Activated CD8-positive, alpha-beta T cell treated with anti-CD3 and anti-CD28 coated beads for 36 hours (primary cell): ENCODE data around the gene CCR8. TPM values are rescaled to one million over a fixed set of nuclear protein-coding genes. Genes with fewer than 3 reads are reported as not detected.

Source experiments
- ATAC-seq: fragments of 200-7000 bp; cut with Tn5 transposase; one replicate; pipeline ENCODE4 v1.10.0; 2021; ENCODE audit warnings: mild to moderate bottlenecking, moderate library complexity
- CTCF ChIA-PET: fragments of 350-600 bp; sonication (Branson Sonifier 250); formaldehyde crosslinking; loops from one replicate; lab custom pipeline; 2021; ENCODE audit warnings: antibody characterized with exemption; lab: Charles Lee
- POLR2A ChIA-PET: fragments of 350-600 bp; sonication (Branson Sonifier 250); formaldehyde crosslinking; loops from one replicate; lab custom pipeline; 2021; ENCODE audit warnings: antibody characterized with exemption; lab: Charles Lee
- DNase-seq: peaks from one replicate; pipeline ENCODE4 v3.0.0-alpha.2; 2020
- H3K27ac Mint-ChIP-seq: one replicate; pipeline ENCODE4 v1.8.0; 2021; ENCODE audit warnings: mild to moderate bottlenecking, mixed read lengths
- H3K27me3 Mint-ChIP-seq: one replicate; pipeline ENCODE4 v1.8.0; 2021; ENCODE audit warnings: mixed read lengths
- H3K36me3 Mint-ChIP-seq: one replicate; pipeline ENCODE4 v1.8.0; 2021; ENCODE audit warnings: low read depth, mixed read lengths
- H3K4me1 Mint-ChIP-seq: one replicate; pipeline ENCODE4 v1.8.0; 2021; ENCODE audit warnings: low read depth, mixed read lengths
- H3K4me3 Mint-ChIP-seq: one replicate; pipeline ENCODE4 v1.8.0; 2021; ENCODE audit warnings: mild to moderate bottlenecking, moderate library complexity, mixed read lengths
- H3K9me3 Mint-ChIP-seq: one replicate; pipeline ENCODE4 v1.8.0; 2021; ENCODE audit warnings: mixed read lengths
- CTCF ChIP-seq: fragments of 200-600 bp; IDR thresholded peaks from one replicate; pipeline ENCODE4 v1.8.0; 2022; ENCODE audit warnings: antibody characterized with exemption, mild to moderate bottlenecking
- intact Hi-C: fragments of 100-400 bp; cut with micrococcal nuclease; formaldehyde crosslinking; loops from one replicate; pipeline ENCODE4 v1.10.0; 2022
- total RNA-seq, 2 experiments: library from RNA; stranded (reverse); gene quantifications; one replicate each; pipeline ENCODE4 v1.2.3, GENCODE V29; 2021

CCR8 gene
- total RNA-seq, 2 experiments from 2014 or later = 0.34 to 0.56 TPM

- DNase-seq (no peak), ATAC-seq (no peak)
- intact Hi-C loops = no loop called here
- no peaks in the 10 kb centered on the region for H3K9me3 Mint-ChIP-seq
- ChIA-PET POLR2A (no interaction called here), CTCF (no interaction called here)
- H3K36me3 Mint-ChIP-seq = no peaks in the 10 kb centered on the region
- no peak overlapping the region for H3K27ac Mint-ChIP-seq
- TF ChIP-seq CTCF = no peak
- peaks cover 10% of the 10 kb centered on the region for H3K4me1 Mint-ChIP-seq
- no peaks in the 10 kb centered on the region for H3K27me3 Mint-ChIP-seq
- no peak overlapping the region for H3K4me3 Mint-ChIP-seq
Measured at GRCh38 chr3:39332525-39332924, 3.0 kb downstream of the CCR8 start.

DNA sequence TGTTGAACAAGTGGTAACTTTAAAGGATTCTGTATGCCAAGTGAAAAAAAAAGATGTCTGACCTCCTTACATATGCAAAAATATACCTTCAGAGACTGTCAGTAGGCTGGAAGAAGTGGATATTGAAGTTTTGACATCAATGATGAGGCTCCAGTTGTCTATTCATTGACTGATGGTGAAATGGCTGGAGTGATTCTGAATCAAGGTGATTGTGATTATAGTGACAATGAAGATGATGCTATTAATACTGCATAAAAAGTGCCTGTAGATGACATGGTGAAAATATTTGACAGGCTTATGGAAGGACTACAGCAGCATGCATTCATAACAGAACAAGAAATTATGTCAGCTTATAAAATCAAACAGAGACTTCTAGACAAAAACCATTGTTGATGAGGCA, 4.1 kb downstream of the CCR8 start:
- Mint-ChIP-seq H3K4me1 (no peaks in the 10 kb centered on the region), H3K4me3 (no peak overlapping the region), H3K27me3 (no peaks in the 10 kb centered on the region), H3K36me3 (no peaks in the 10 kb centered on the region), H3K27ac (no peak overlapping the region), H3K9me3 (no peaks in the 10 kb centered on the region)
- ChIA-PET POLR2A (interaction anchor here (0.7 kb wide), 1 partner anchor 81 kb away, joined by 3 read pairs; no protein-coding TSS in a partner anchor), CTCF (no interaction called here)
- no peak for DNase-seq
- ATAC-seq = no peak
- no peak for TF ChIP-seq CTCF
- intact Hi-C loops = no loop called here

DNA sequence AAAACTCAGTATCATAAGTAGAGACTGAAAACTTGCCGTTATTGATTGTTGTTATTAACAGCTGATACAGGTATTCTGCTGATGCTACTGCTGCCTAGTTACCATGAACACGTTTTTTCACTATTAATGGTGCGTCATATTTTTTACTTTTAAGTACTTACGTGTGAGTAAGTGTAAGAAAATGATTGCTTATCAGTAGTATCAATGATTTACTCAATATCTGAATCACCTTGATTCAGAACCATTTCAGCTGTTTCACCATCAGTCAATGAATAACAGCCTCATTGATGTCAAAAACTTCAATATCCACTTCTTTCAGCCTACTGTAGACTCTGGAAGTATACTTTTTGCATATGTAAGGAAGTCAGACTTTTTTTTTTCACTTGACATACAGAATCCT, 4.7 kb downstream of the CCR8 start:
- no peak for DNase-seq
- no peak for ATAC-seq
- Mint-ChIP-seq H3K27me3 (no peaks in the 10 kb centered on the region), H3K9me3 (no peaks in the 10 kb centered on the region), H3K36me3 (no peaks in the 10 kb centered on the region), H3K4me3 (no peak overlapping the region), H3K27ac (no peak overlapping the region), H3K4me1 (no peaks in the 10 kb centered on the region)
- intact Hi-C loops = no loop called here
- no peak for TF ChIP-seq CTCF
- CTCF ChIA-PET = no interaction called here
- POLR2A ChIA-PET = interaction anchor here (0.7 kb wide), 1 partner anchor 80 kb away, joined by 3 read pairs; no protein-coding TSS in a partner anchor

DNA sequence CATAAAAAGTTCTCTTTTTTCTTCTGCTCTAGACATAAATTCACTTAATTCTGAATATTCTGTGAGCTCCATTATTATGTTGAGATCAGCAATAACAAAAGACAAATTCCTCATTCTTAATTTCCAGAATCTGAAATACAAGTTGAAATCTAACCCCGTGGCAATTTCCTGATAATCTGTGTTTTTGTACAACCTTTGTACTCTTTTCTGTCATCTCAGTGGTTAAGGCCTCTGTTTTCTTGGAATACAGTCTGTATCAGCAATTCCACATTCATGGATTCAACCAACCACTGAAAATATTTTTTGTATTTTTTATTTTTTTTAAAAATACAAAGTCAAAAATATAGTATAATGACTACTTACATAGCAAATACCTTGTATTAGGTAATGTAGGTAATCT, 8.7 kb downstream of the CCR8 start:
- no peak for DNase-seq
- H3K4me1 Mint-ChIP-seq = no peaks in the 10 kb centered on the region
- no peak overlapping the region for H3K27ac Mint-ChIP-seq
- no peaks in the 10 kb centered on the region for H3K9me3 Mint-ChIP-seq
- no peak for ATAC-seq
- intact Hi-C loops = no loop called here
- no peak overlapping the region for H3K4me3 Mint-ChIP-seq
- H3K36me3 Mint-ChIP-seq = no peaks in the 10 kb centered on the region
- H3K27me3 Mint-ChIP-seq = no peaks in the 10 kb centered on the region
- POLR2A ChIA-PET = no interaction called here
- CTCF ChIA-PET = no interaction called here
- no peak for TF ChIP-seq CTCF

DNA sequence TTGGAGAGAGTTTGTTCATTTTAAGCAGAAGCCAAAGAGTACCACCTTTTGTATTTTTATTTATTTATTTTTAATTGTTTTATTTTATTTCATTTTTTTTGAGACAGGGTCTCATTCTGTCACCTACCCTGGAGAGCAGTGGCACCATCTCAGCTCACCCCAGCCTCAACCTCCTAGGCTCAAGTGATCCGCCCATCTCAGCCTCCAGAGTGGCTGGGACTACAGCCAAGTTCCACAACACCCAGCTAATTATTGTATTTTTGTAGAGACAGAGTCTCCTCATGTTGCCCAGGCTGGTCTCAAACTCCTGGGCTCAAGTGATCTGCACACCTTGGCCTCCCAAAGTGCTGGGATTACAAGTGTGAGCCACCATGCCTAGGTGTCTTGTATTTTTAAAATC, 9.6 kb downstream of the CCR8 start:
- intact Hi-C loops = no loop called here
- Mint-ChIP-seq H3K4me3 (no peak overlapping the region), H3K4me1 (no peaks in the 10 kb centered on the region), H3K36me3 (no peaks in the 10 kb centered on the region), H3K27ac (no peak overlapping the region), H3K9me3 (no peaks in the 10 kb centered on the region), H3K27me3 (no peaks in the 10 kb centered on the region)
- CTCF ChIA-PET = interaction anchor here (1.6 kb wide), 1 partner anchor 51 kb away, joined by 4 read pairs; no protein-coding TSS in a partner anchor
- POLR2A ChIA-PET = no interaction called here
- DNase-seq = no peak
- no peak for TF ChIP-seq CTCF
- ATAC-seq = no peak
